ENCODE results near the gene MAGEF1. TPM values are rescaled to one million over a fixed set of nuclear protein-coding genes. Genes with fewer than 3 reads are reported as not detected.

The MAGEF1 gene
- total RNA-seq, 1 donor from 2014 or later, result 56.3 TPM

DNA sequence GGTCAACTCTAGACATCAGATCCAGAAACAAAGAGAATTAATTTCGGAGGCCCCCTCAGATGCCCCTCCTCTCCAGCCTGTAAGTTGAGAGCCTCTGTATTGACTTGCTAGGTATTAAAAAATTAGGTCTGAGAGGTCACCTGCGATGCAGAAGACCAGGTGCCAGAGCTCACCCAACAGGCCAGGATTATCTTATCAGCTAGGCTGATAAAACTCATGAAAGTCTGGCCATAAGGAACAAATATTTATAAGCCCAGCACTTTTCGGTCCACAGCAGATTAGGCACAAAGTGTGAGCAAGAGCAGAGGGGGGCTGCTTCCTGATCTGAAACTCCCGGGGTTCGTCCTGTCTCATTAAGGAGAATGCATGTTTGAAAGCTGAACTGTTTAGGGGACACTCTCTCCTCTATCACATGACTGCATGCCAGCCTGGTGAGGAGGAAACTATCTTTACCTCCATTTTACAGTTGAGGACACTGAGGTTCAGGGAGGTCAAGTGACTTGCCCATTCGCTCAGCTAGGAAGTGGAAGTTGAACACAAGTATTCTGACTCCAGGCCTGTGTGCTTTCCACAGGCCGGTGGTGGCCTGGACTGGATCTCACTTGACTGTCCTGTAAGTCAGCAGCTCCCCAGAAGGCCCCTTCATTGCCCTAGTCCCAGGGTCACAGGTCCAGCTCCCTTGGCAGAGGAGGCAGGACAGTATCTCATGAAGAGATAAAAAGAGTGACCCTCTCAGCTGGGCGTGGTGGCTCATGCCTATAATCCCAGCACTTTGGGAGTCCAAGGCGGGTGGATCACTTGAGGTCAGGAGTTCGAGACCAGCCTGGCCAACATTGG is 39.6 kb upstream of the MAGEF1 start:
- TF ChIP-seq, protein P1, sequence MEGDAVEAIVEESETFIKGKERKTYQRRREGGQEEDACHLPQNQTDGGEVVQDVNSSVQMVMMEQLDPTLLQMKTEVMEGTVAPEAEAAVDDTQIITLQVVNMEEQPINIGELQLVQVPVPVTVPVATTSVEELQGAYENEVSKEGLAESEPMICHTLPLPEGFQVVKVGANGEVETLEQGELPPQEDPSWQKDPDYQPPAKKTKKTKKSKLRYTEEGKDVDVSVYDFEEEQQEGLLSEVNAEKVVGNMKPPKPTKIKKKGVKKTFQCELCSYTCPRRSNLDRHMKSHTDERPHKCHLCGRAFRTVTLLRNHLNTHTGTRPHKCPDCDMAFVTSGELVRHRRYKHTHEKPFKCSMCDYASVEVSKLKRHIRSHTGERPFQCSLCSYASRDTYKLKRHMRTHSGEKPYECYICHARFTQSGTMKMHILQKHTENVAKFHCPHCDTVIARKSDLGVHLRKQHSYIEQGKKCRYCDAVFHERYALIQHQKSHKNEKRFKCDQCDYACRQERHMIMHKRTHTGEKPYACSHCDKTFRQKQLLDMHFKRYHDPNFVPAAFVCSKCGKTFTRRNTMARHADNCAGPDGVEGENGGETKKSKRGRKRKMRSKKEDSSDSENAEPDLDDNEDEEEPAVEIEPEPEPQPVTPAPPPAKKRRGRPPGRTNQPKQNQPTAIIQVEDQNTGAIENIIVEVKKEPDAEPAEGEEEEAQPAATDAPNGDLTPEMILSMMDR (IDR thresholded peaks at IDR 0.05; ENCODE audit: partially characterized antibody, unreplicated experiment), result no peak
- H3K4me1 Mint-ChIP-seq (ENCODE audit: low read depth, unreplicated experiment), result no peaks in the 10 kb centered on the region
- no peak overlapping the region for H3K27ac Mint-ChIP-seq (ENCODE audit: unreplicated experiment)
- peaks cover 2% of the 10 kb centered on the region for H3K27me3 Mint-ChIP-seq (ENCODE audit: unreplicated experiment)
- no peak overlapping the region for H3K4me3 Mint-ChIP-seq (ENCODE audit: unreplicated experiment)
- no peak for DNase-seq
- peaks cover 3% of the 10 kb centered on the region for H3K9me3 Mint-ChIP-seq (ENCODE audit: unreplicated experiment)
- H3K36me3 Mint-ChIP-seq (ENCODE audit: unreplicated experiment), result no peaks in the 10 kb centered on the region

DNA sequence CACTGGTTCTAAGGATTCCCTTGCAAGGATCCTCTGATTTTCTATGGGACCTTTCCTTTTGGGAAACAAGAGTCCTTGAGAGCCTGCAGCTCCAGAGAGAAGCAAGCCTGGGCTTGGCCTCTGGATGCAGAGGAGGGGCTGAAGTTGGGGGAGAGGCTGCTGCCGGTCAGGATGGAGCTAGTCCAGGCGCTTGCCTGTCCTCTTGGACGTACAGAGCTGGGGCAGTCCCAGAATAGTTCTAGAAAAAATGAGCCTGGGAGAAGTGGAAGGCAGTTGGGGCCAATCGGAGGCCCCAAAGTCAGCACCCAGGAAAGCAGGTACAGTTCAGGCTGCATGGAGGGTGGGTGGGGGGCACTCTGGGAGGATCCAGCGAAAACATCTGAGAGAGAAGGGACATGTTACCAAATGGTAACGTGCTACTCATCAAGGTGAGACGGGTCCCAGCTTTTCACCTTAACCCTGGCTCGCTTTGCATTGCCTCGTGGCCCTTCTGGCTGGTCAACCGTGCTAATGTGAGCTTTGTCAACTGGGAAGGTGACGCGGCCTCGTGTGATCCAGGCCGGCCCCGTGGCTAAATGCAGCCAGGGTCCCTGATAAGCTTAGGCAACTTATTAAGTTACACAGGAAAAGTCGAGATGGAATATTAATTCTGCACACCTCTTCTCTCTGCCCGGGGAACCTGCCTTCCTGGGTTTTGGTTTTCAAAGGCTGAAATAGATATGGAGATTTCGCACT is 38.7 kb upstream of the MAGEF1 start:
- H3K4me3 Mint-ChIP-seq (ENCODE audit: unreplicated experiment), result no peak overlapping the region
- DNase-seq, result no peak
- H3K9me3 Mint-ChIP-seq (ENCODE audit: unreplicated experiment), result peaks cover 3% of the 10 kb centered on the region
- no peak overlapping the region for H3K27ac Mint-ChIP-seq (ENCODE audit: unreplicated experiment)
- H3K27me3 Mint-ChIP-seq (ENCODE audit: unreplicated experiment), result peaks cover 2% of the 10 kb centered on the region
- H3K4me1 Mint-ChIP-seq (ENCODE audit: low read depth, unreplicated experiment), result no peaks in the 10 kb centered on the region
- no peaks in the 10 kb centered on the region for H3K36me3 Mint-ChIP-seq (ENCODE audit: unreplicated experiment)
- TF ChIP-seq, protein P1 (IDR thresholded peaks at IDR 0.05; ENCODE audit: partially characterized antibody, unreplicated experiment), result no peak

DNA sequence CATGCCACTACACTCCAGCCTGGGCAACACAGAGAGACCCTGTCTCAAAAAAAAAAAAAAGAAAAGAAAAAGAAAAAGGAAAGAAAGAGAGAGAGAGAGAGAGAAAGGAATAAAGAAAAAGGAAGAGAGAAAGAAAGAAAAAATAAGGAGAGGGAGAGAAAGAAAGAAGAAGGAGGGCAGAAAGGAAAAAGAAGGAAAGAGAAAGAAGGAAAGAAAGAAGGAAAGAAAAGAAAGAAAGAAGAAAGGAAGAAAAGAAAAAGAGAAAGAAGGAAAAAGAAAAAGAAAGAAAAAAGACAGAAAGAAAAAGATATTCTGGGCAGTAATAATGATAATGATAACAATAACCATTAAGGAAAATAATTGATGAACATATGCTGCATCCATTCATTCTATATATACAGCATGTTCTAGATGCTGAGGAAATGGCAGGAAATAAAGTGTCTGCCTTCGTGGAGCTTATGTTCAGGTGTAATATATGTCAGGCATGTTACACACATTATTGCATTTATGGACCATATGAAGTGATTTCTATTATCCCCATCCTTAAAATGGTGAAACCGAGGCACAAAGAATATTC is 37.4 kb upstream of the MAGEF1 start:
- TF ChIP-seq, protein P1 (IDR thresholded peaks at IDR 0.05; ENCODE audit: partially characterized antibody, unreplicated experiment), result no peak
- H3K4me1 Mint-ChIP-seq (ENCODE audit: low read depth, unreplicated experiment), result no peaks in the 10 kb centered on the region
- DNase-seq, result no peak
- H3K4me3 Mint-ChIP-seq (ENCODE audit: unreplicated experiment), result no peak overlapping the region
- H3K27ac Mint-ChIP-seq (ENCODE audit: unreplicated experiment), result no peak overlapping the region
- peaks cover 3% of the 10 kb centered on the region for H3K9me3 Mint-ChIP-seq (ENCODE audit: unreplicated experiment)
- no peaks in the 10 kb centered on the region for H3K36me3 Mint-ChIP-seq (ENCODE audit: unreplicated experiment)
- peaks cover 2% of the 10 kb centered on the region for H3K27me3 Mint-ChIP-seq (ENCODE audit: unreplicated experiment)

DNA sequence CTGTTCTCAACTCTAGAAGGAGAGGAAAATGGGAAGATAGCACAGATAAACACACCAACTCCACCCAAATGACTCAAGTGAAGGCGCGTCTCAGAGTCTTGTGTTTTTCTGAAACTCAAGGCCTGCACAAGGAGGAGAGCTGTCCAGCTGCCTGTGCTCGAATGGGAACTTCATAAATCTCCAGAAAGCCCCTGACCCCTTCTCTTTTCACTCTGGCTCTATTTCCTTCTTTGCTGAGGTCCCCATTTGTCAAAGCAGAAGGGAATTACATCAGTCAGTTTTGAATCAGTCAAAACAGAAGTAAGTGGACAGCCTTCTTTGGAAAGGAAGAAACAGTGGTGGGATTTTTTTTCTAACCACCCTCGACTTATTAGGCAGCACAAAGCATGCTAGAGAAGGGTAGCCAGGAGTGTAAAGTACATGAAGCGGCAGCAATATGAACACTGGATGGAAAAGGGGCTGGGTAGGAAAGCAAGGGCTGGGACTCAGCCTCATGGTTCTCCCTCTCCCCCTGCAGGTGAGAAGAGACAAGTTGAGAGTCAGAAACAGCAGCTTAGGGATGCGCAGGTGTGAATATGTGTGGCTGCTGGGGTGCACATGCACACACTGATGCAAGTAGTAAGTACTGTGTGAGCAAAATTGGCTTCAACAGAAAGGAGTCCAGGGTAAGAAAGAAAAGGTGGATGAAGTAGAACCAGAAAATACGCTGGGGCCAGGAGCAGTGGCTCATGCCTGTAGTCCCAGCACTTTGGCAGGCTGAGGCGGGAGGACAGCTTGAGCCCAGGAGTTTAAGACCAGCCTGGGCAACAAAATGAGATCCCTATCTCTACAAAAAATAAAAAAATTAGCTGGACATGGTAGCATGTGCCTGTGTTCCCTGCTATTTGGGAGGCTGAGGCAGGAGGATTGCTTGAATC is 36.6 kb upstream of the MAGEF1 start:
- H3K9me3 Mint-ChIP-seq (ENCODE audit: unreplicated experiment), result peaks cover 3% of the 10 kb centered on the region
- TF ChIP-seq, protein P1 (IDR thresholded peaks at IDR 0.05; ENCODE audit: partially characterized antibody, unreplicated experiment), result peak; percentile 21
- no peaks in the 10 kb centered on the region for H3K4me1 Mint-ChIP-seq (ENCODE audit: low read depth, unreplicated experiment)
- no peak overlapping the region for H3K4me3 Mint-ChIP-seq (ENCODE audit: unreplicated experiment)
- H3K27ac Mint-ChIP-seq (ENCODE audit: unreplicated experiment), result no peak overlapping the region
- no peak for DNase-seq
- peaks cover 2% of the 10 kb centered on the region for H3K27me3 Mint-ChIP-seq (ENCODE audit: unreplicated experiment)
- no peaks in the 10 kb centered on the region for H3K36me3 Mint-ChIP-seq (ENCODE audit: unreplicated experiment)

Measured in glutamatergic neuron (in vitro differentiated cells).